Fibroblast of lung (primary cell): ENCODE data around the gene P2RY6.

Experiments
- EZH2 ChIP-seq: IDR thresholded peaks from 2 replicates; pipeline ENCODE4 v1.5.1; 2012; ENCODE audit warnings: low read length, control low read depth, mild to moderate bottlenecking; ENCODE audit errors: missing control alignments
- TF ChIP-seq, protein P1 (sequence below), 2 donors: IDR thresholded peaks in 1 of 2; conservative IDR thresholded peaks in 1 of 2; 1 replicate in 1 of 2; 2 replicates in 1 of 2; pipeline ENCODE4 v1.5.1; 2011 to 2012; ENCODE audit warnings: low read length in 2 of 2, control low read depth in 1 of 2, inconsistent platforms in 1 of 2, low read depth in 1 of 2, mild to moderate bottlenecking in 1 of 2

DNA sequence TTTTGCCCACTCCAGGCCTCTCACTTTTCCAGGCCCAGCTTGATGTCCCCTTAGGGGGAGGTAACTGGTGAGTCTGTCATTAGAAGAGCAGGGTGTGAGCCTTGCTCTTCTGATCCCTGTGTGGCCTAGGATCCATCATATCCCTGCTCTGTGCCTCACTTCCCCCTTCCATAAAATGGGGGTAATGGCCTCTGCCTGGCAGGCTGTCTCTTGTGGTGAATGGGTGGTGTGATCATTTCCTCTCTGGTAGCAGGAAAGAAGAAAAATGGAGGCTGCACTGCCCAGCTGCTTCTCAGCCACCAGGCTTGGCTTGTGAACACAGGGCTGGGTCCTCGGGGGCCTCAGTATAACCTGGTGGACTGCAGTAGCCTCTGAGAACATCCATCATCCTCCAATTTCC lies 41.5 kb downstream of the P2RY6 start:
- TF ChIP-seq EZH2 = no peak
- TF ChIP-seq, protein P1, sequence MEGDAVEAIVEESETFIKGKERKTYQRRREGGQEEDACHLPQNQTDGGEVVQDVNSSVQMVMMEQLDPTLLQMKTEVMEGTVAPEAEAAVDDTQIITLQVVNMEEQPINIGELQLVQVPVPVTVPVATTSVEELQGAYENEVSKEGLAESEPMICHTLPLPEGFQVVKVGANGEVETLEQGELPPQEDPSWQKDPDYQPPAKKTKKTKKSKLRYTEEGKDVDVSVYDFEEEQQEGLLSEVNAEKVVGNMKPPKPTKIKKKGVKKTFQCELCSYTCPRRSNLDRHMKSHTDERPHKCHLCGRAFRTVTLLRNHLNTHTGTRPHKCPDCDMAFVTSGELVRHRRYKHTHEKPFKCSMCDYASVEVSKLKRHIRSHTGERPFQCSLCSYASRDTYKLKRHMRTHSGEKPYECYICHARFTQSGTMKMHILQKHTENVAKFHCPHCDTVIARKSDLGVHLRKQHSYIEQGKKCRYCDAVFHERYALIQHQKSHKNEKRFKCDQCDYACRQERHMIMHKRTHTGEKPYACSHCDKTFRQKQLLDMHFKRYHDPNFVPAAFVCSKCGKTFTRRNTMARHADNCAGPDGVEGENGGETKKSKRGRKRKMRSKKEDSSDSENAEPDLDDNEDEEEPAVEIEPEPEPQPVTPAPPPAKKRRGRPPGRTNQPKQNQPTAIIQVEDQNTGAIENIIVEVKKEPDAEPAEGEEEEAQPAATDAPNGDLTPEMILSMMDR (conservative IDR thresholded peaks at IDR 0.05 in 1 of 2, IDR thresholded peaks at IDR 0.05 in 1 of 2; ENCODE audit: low read depth in 1 of 2, low read length in 2 of 2) = no peak
